IMR-90 (cell line): ENCODE measurements around the gene SIRPG. TPM values are rescaled to one million over a fixed set of nuclear protein-coding genes. Genes with fewer than 3 reads are reported as not detected.

ENCODE experiments used
- ATAC-seq: fragments of 200-7000 bp; cut with Tn5 transposase; 2 replicates; pipeline ENCODE4 v1.9.1; 2020; ENCODE audit warnings: low read depth, mild to moderate bottlenecking, moderate library complexity
- BruUV-seq: library from RNA; stranded (reverse); fragments of 400-500 nt; replicated peaks from 2 replicates; lab custom pipeline; 2021; lab: Mats Ljungman, UMichigan
- CTCF ChIA-PET: fragments of 300-600 bp; formaldehyde crosslinking; extraction: SDS; loops from one replicate; lab custom pipeline; 2021; ENCODE audit warnings: antibody characterized with exemption; lab: Yijun Ruan, JAX
- POLR2A ChIA-PET: fragments of 300-600 bp; sonication (Branson Sonifier 250); formaldehyde crosslinking; loops from one replicate; lab custom pipeline; 2022; ENCODE audit warnings: antibody characterized with exemption; ENCODE audit not compliant: unreplicated experiment; lab: Charles Lee
- DNase-seq: peaks from one replicate; pipeline ENCODE4 v3.0.0; 2013
- H2AFZ ChIP-seq: replicated peaks from 2 replicates; pipeline ENCODE3; 2013; ENCODE audit warnings: low read length, mild to moderate bottlenecking; ENCODE audit not compliant: poor library complexity
- H2AK5ac ChIP-seq: 2 replicates; pipeline ENCODE4 v1.6.1; 2013; ENCODE audit warnings: low read depth, low read length, inconsistent platforms
- H2AK9ac ChIP-seq: replicated peaks from 2 replicates; pipeline ENCODE3; 2013; ENCODE audit warnings: mild to moderate bottlenecking, low read depth, low read length, moderate library complexity; ENCODE audit not compliant: poor library complexity
- H2BK120ac ChIP-seq: 2 replicates; pipeline ENCODE4 v1.6.1; 2013; ENCODE audit warnings: low read depth, low read length, inconsistent platforms
- H2BK15ac ChIP-seq: 3 replicates; pipeline ENCODE4 v1.6.1; 2013; ENCODE audit warnings: low read depth, low read length, inconsistent platforms
- H2BK20ac ChIP-seq: 2 replicates; pipeline ENCODE4 v1.6.1; 2013; ENCODE audit warnings: low read depth, mild to moderate bottlenecking, inconsistent platforms, low read length, moderate library complexity
- H2BK5ac ChIP-seq: 2 replicates; pipeline ENCODE4 v1.6.1; 2013; ENCODE audit warnings: mild to moderate bottlenecking, low read depth, low read length, inconsistent platforms; ENCODE audit not compliant: poor library complexity, severe bottlenecking
- H3K14ac ChIP-seq: replicated peaks from 2 replicates; pipeline ENCODE4 v1.6.1; 2013; ENCODE audit warnings: low read depth, low read length, inconsistent platforms
- H3K18ac ChIP-seq: 2 replicates; pipeline ENCODE4 v1.6.1; 2013; ENCODE audit warnings: low read depth, low read length, control low read depth
- H3K23ac ChIP-seq: 2 replicates; pipeline ENCODE4 v1.6.1; 2013; ENCODE audit warnings: low read depth, low read length, inconsistent platforms
- H3K27ac ChIP-seq: 2 replicates; pipeline ENCODE4 v1.5.1; 2013; ENCODE audit warnings: mild to moderate bottlenecking, control low read depth, low read length; ENCODE audit not compliant: insufficient read depth
- H3K27me3 ChIP-seq: 2 replicates; pipeline ENCODE4 v1.6.1; 2013; ENCODE audit warnings: low read length; ENCODE audit not compliant: control insufficient read depth, insufficient read depth
- H3K36me3 ChIP-seq: 2 replicates; pipeline ENCODE4 v1.6.1; 2013; ENCODE audit warnings: low read length, mixed read lengths; ENCODE audit not compliant: control insufficient read depth, insufficient read depth
- H3K4ac ChIP-seq: 2 replicates; pipeline ENCODE4 v1.6.1; 2013; ENCODE audit warnings: low read depth, low read length, inconsistent platforms
- H3K4me1 ChIP-seq: 2 replicates; pipeline ENCODE4 v1.6.1; 2013; ENCODE audit warnings: low read length, mixed read lengths; ENCODE audit not compliant: control insufficient read depth, insufficient read depth
- H3K4me2 ChIP-seq: 2 replicates; pipeline ENCODE4 v1.6.1; 2013; ENCODE audit warnings: low read depth, mild to moderate bottlenecking, control low read depth, low read length, moderate library complexity
- H3K4me3 ChIP-seq: 2 replicates; pipeline ENCODE4 v1.5.1; 2013; ENCODE audit warnings: low read depth, mild to moderate bottlenecking, control low read depth, low read length, moderate library complexity; ENCODE audit not compliant: insufficient read depth
- H3K56ac ChIP-seq: 2 replicates; pipeline ENCODE4 v1.6.1; 2013; ENCODE audit warnings: low read length, inconsistent platforms; ENCODE audit not compliant: insufficient read depth; ENCODE audit errors: extremely low read depth
- H3K79me1 ChIP-seq, 2 experiments: 2 replicates each; pipeline ENCODE4 v1.6.1; 2013; ENCODE audit warnings: low read length in 2 of 2, inconsistent platforms in 1 of 2, low read depth in 1 of 2
- H3K9ac ChIP-seq: 2 replicates; pipeline ENCODE4 v1.6.1; 2013; ENCODE audit warnings: low read depth, low read length, control low read depth
- H3K9me1 ChIP-seq: 2 replicates; pipeline ENCODE4 v1.6.1; 2013; ENCODE audit warnings: low read length, inconsistent platforms; ENCODE audit not compliant: insufficient read depth
- H3K9me3 ChIP-seq: 2 replicates; pipeline ENCODE4 v1.6.1; 2013; ENCODE audit warnings: low read length; ENCODE audit not compliant: control insufficient read depth, insufficient read depth
- H4K20me1 ChIP-seq: 2 replicates; pipeline ENCODE4 v1.6.1; 2013; ENCODE audit warnings: low read length, inconsistent platforms; ENCODE audit not compliant: insufficient read depth
- H4K5ac ChIP-seq: 2 replicates; pipeline ENCODE4 v1.6.1; 2013; ENCODE audit warnings: mild to moderate bottlenecking, low read depth, low read length, control low read depth
- H4K8ac ChIP-seq, 2 experiments: 2 replicates each; pipeline ENCODE4 v1.6.1; 2013; ENCODE audit warnings: low read depth in 2 of 2, low read length in 2 of 2, control low read depth in 1 of 2, inconsistent platforms in 1 of 2
- H4K91ac ChIP-seq: 2 replicates; pipeline ENCODE4 v1.6.1; 2013; ENCODE audit warnings: low read depth, low read length, inconsistent platforms; ENCODE audit not compliant: insufficient read depth
- BHLHE40 ChIP-seq: fragments of 150-350 bp; IDR thresholded peaks from 2 replicates; pipeline ENCODE4 v1.6.1; 2016; ENCODE audit warnings: mild to moderate bottlenecking, low read depth, low read length
- CEBPB ChIP-seq: IDR thresholded peaks from 2 replicates; pipeline ENCODE4 v1.6.1; 2012; ENCODE audit warnings: low read depth, low read length, improper control_type of control experiment
- CHD1 ChIP-seq: IDR thresholded peaks from 2 replicates; pipeline ENCODE4 v1.6.1; 2012; ENCODE audit warnings: low read depth, low read length, improper control_type of control experiment
- CTCF ChIP-seq: conservative IDR thresholded peaks from 2 replicates; pipeline ENCODE4 v1.5.1; 2012; ENCODE audit warnings: mild to moderate bottlenecking, low read depth, low read length, improper control_type of control experiment
- ELK1 ChIP-seq: fragments of 150-350 bp; IDR thresholded peaks from 2 replicates; pipeline ENCODE4 v1.6.1; 2016; ENCODE audit warnings: low read depth, mild to moderate bottlenecking, low read length, moderate library complexity, borderline replicate concordance
- FOS ChIP-seq: fragments of 150-350 bp; IDR thresholded peaks from 2 replicates; pipeline ENCODE4 v1.6.1; 2016; ENCODE audit warnings: low read depth, low read length
- MAFK ChIP-seq: IDR thresholded peaks from 2 replicates; pipeline ENCODE4 v1.6.1; 2012; ENCODE audit warnings: low read depth, low read length, improper control_type of control experiment
- MAZ ChIP-seq: IDR thresholded peaks from 2 replicates; pipeline ENCODE4 v1.6.1; 2012; ENCODE audit warnings: low read depth, mild to moderate bottlenecking, low read length, improper control_type of control experiment, moderate library complexity, borderline replicate concordance
- MXI1 ChIP-seq: IDR thresholded peaks from 2 replicates; pipeline ENCODE4 v1.6.1; 2012; ENCODE audit warnings: low read depth, mild to moderate bottlenecking, low read length, moderate library complexity, borderline replicate concordance
- NFE2L2 ChIP-seq: fragments of 150-350 bp; IDR thresholded peaks from 2 replicates; pipeline ENCODE4 v1.6.1; 2016; ENCODE audit warnings: low read depth, mild to moderate bottlenecking, low read length
- POLR2A ChIP-seq: IDR thresholded peaks from 2 replicates; pipeline ENCODE4 v1.6.1; 2012; ENCODE audit warnings: mild to moderate bottlenecking, low read depth, low read length
- RAD21 ChIP-seq: IDR thresholded peaks from 2 replicates; pipeline ENCODE4 v1.6.1; 2012; ENCODE audit warnings: low read length, improper control_type of control experiment
- RCOR1 ChIP-seq: IDR thresholded peaks from 2 replicates; pipeline ENCODE4 v1.6.1; 2012; ENCODE audit warnings: mild to moderate bottlenecking, low read length, improper control_type of control experiment; ENCODE audit not compliant: insufficient replicate concordance
- RFX5 ChIP-seq: IDR thresholded peaks from 2 replicates; pipeline ENCODE4 v1.8.0; 2012; ENCODE audit warnings: low read depth, mild to moderate bottlenecking, low read length, moderate library complexity
- SMC3 ChIP-seq: fragments of 150-350 bp; IDR thresholded peaks from 2 replicates; pipeline ENCODE4 v1.6.1; 2016; ENCODE audit warnings: low read depth, mild to moderate bottlenecking, antibody characterized with exemption, low read length, moderate library complexity
- USF2 ChIP-seq: fragments of 150-350 bp; IDR thresholded peaks from 2 replicates; pipeline ENCODE4 v1.6.1; 2017; ENCODE audit warnings: mild to moderate bottlenecking, antibody characterized with exemption, low read length, low read depth
- WGBS, 2 experiments: methylation state at CpG; one replicate each; pipeline versions ENCODE4 v1.1.5 to v1.1.7; 2013; ENCODE audit warnings: missing lambda C conversion rate in 2 of 2; ENCODE audit not compliant: insufficient read length in 1 of 2; ENCODE audit errors: extremely low coverage in 2 of 2; 5-methylcytosine and 5-hydroxymethylcytosine counted together
- dilution Hi-C: fragments of 300-500 bp; cut with HindIII; formaldehyde crosslinking; loops from one replicate; pipeline ENCODE4 v1.14.3; 2018; ENCODE audit warnings: low sequenced_read_pairs; ENCODE audit not compliant: unreplicated experiment
- in situ Hi-C: fragments of 300-500 bp; cut with MboI; formaldehyde crosslinking; loops from 3 replicates; pipeline ENCODE4 v1.14.3; 2019; ENCODE audit warnings: low sequenced_read_pairs, inconsistent platforms, mixed read lengths
- intact Hi-C: fragments of 100-400 bp; cut with micrococcal nuclease; formaldehyde crosslinking; loops from 2 replicates; pipeline ENCODE4 v1.10.0; 2022
- polyA plus RNA-seq, 3 experiments: library from polyadenylated mRNA; depleted of rRNA; stranded (reverse); fragments of >200 nt; gene quantifications; 2 replicates each; pipeline ENCODE4 v1.2.3, GENCODE V29; 2012; ENCODE audit warnings: low replicate concordance in 1 of 3
- total RNA-seq: library from RNA; depleted of rRNA; stranded (reverse); fragments of >200 nt; gene quantifications from 2 replicates; pipeline ENCODE4 v1.2.3, GENCODE V29; 2012

SIRPG gene
- total and polyA plus RNA-seq, 2 of the 4 experiments (the other 2 are of a cell fraction), result not detected

GRCh38 chr20:1664911-1665310 is 7.3 kb upstream of the SIRPG start:
- Histone ChIP-seq H3K4me3 (no peak overlapping the region), H3K18ac (no peak overlapping the region), H3K9ac (no peak overlapping the region), H3K4ac (no peak overlapping the region), H3K4me1 (no peaks in the 10 kb centered on the region), H4K91ac (no peak overlapping the region), H2BK120ac (no peak overlapping the region), H2AK5ac (no peak overlapping the region), H3K14ac (no peak overlapping the region), H2AFZ (no peak overlapping the region), H3K9me1 (no peaks in the 10 kb centered on the region), H4K5ac (no peak overlapping the region), H4K8ac (no peak overlapping the region), H2BK15ac (no peak overlapping the region), H2AK9ac (no peak overlapping the region), H3K56ac (no peak overlapping the region), H3K23ac (no peak overlapping the region), H3K79me1 (no peaks in the 10 kb centered on the region), H3K27me3 (peaks cover 2% of the 10 kb centered on the region; the same call in 1 of the 2 replicates), H3K27ac (no peak overlapping the region), H3K4me2 (no peak overlapping the region), H3K36me3 (no peaks in the 10 kb centered on the region), H2BK20ac (no peak overlapping the region), H2BK5ac (no peak overlapping the region), H4K20me1 (no peaks in the 10 kb centered on the region), H3K9me3 (no peaks in the 10 kb centered on the region)
- BruUV-seq, result no TSS peak
- ChIA-PET POLR2A (no interaction called here), CTCF (no interaction called here)
- dilution Hi-C loops (no loop called here), in situ Hi-C loops (no loop called here), intact Hi-C loops (no loop called here)
- DNase-seq (no peak), ATAC-seq (no peak)
- TF ChIP-seq USF2, result no peak
- no peak for TF ChIP-seq BHLHE40
- no peak for TF ChIP-seq RAD21
- TF ChIP-seq CTCF, result no peak
- no peak for TF ChIP-seq NFE2L2
- no peak for TF ChIP-seq FOS
- no peak for TF ChIP-seq SMC3
- TF ChIP-seq POLR2A, result no peak
- no peak for TF ChIP-seq CHD1
- TF ChIP-seq MXI1, result no peak
- no peak for TF ChIP-seq MAZ
- TF ChIP-seq MAFK, result no peak
- no peak for TF ChIP-seq RFX5
- no peak for TF ChIP-seq CEBPB
- TF ChIP-seq RCOR1, result no peak
- TF ChIP-seq ELK1, result no peak
- WGBS, 2 experiments, result no CpG with 5 or more reads among the region's 5 CpGs
